Suppressor macrophage (primary cell): Measurements from ENCODE around the gene CALM1.

Experiments used
- DNase-seq, 4 experiments: peaks; one replicate each; pipeline ENCODE4 v3.0.0-alpha.2; 2020 to 2022
- total RNA-seq, 17 experiments: gene quantifications; one replicate each; lab custom pipeline; 2026; ENCODE audit warnings: mixed read lengths in 6 of 17, inconsistent platforms in 3 of 17; lab: John Stamatoyannopoulos, UW

Gene CALM1
- 352 to 591 (median 466) reads per million in 17 experiments for total RNA-seq

DNA sequence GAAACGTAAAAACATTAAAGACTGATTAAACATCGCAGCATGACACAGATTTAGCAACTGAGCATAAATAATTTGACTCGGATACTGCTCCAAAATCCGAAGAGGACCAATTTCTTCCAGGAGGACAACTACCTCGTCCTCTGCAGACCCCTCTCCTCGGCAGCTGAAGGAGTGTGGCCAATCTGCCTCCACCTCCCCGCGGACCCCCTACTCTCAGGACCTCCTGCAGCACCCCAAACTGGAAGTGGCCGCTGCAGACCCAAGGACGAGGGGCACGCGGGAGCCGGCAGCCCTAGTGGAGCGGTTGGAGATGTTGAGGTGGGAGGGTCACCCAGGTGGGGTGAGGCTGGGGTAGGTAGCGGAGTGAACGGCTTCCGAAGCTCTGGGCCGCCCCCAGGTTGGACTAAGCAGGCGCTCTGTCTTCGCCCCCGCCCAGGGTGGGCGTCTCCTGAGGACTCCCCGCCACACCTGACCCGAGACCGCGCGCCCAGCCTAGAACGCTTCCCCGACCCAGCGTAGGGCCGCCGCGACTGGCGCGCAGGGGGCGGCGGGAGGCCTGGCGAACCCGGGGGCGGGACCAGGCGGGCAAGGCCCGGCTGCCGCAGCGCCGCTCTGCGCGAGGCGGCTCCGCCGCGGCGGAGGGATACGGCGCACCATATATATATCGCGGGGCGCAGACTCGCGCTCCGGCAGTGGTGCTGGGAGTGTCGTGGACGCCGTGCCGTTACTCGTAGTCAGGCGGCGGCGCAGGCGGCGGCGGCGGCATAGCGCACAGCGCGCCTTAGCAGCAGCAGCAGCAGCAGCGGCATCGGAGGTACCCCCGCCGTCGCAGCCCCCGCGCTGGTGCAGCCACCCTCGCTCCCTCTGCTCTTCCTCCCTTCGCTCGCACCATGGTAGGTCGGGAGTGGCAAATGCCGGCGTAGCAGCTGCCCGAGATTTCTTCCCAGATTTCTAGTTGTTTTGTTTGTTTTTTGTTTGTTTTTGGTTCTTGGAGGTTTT, at the start of gene CALM1:
Gene CALM1 (plus strand): TSS at position 689 of the 999 bp plus-strand sequence. CDS start 202 bp downstream, at position 891.
- DNase-seq = peak; percentile 91 to 97 (median 95)

DNA sequence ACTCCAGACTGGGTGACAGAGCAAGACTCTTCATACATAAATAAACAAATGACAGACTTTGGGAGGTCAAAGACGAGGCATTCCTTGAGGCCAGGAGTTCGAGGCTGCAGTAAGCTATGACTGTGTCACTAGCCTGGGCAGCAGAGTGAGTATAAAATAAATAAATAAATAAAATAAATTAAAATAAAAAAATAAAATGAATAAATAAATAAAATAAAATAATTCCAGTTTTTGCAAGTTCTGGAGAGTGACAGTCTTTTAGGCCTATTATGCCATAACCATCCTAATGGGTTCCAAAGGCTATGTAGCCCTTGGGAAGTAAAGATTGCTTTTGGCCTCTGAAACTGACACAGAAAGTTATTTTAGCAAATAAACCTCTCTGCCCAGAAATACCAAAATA, 48.6 kb upstream of the CALM1 start:
- no peak for DNase-seq

DNA sequence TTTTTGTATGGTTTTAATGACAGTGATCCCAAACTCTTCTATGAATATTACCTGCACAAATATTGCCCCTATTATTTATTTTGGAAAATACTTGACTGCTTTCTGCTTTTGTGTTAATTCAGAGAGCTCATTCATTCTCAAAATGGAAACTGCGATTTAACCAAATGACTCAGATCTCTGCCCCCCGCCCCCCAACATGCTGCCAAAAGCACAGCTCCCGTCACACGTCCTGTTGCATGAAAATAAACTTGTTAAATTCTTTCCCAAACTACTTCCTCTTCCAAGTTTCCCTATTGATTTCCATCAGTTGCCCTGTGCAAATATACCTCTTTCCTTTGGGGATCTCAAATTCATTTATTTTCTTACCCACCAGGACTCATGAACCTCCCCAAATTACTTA, 47.1 kb upstream of the CALM1 start:
- peak in 3 of 4 experiments; percentile 7 to 38 (median 34) for DNase-seq

DNA sequence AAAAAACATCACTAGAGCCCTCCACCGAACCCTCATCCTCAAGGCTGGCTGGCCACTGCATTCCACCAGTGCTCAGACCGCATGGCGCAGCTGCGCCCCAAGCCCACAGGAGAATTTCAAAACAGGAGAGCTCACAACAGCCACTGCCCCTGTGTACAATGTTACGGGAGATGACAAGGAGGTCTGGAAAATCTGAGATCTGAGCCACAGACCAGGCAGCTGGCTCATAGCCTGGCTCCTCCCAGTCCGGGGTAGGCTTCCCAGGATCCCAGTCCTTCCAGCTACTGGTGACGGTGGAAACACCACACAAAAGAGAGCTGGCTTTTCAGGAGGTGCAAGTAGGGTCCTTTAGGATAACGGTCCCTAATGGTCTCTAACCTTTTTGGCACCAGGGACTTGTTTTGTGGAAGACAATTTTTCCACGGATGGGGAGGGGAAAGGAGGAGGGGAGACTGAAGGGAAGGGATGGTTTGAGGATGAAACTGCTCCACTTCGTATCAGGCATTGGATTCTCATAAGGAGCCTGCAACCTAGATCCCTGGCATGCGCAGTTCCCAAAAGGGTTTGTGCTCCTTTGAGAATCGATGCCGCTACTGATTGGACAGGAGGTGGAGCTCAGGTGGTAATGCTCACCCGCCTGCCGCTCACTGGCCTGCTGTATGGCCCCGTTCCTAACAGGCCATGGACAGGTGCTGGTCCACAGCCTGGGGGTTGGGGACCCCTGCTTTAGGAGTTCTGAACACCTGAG, 42.1 kb upstream of the CALM1 start:
- DNase-seq = no peak

DNA sequence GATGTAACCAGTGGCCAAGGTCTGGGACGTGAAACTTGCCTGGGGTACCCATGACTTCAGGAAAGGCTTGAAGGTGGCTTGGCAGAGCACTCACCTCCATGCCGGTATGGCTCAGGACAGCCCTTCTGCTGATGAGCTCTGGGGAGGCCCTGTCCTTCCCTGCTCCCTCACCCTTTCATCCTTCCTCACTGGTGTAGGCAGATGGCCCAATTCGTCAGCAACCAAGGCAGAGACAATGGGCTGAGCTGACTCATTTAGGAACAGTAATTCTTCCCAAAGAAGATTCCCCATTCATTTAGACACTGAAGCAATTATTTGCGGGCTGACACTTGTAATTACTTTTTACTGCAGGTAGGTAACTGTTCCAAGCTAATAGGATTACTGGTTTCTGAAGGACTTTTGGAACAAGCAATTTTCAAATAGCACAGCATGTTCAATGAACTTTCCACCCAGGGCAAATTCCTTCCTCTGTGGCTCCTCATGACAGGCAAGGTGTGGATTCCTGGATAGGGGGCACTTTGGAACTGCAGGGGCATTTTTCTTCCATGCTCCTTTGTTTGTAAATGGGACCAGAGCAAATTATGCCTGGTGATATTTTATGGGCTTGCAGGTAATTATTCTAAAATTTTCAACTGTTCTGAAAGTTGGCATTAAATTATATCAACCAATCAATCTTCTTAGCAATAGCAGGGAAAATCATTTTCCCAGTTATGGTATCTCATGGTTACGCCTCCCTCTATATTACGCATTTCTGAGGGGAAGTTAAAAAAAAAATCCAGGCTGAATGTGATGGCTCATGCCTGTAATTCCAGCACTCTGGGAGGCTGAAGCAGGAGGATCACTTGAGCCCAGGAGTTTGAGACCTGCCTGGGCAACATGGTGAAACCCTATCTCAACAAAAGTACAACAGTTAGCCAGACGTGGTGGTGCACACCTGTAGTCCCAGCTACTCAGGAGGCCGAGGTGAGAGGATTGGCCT, 41.0 kb upstream of the CALM1 start:
- DNase-seq = peak in 1 of 4 experiments; percentile 4

DNA sequence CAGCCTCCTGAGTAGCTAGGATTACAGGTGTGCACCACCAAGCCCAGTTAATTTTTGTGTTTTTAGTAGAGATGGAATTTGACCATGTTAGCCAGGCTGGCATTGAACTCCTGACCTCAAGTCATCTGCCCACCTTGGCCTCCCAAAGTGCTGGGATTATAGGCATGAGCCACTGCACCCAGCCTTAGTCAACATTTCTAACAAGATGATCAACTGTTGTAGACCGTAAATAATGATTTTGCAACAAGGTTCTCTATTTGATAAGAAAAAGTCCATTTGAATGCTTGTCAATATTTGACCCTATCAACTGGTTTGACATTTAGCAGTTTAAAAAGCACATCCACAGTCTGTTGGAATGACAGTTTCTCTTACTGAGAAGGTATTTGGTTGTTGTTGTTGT, 39.9 kb upstream of the CALM1 start:
- no peak for DNase-seq

DNA sequence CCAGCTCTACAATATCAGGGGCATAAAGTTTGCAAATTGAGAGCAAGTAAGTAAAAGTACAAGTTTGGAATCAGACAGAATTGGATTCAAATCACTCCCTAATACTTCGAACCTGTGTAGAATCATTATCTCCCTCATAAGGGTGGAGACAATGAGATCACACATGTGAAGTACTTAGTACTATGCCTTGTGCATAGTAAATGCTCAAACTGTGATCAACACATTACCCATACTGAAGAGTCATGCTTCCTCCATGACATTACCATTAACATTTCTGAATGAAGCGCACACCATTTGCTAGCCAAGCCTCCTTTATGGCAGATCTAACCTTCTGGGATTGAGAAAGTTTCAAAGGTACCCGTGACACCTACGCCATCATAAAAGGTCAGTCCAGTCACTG, 38.5 kb upstream of the CALM1 start:
- DNase-seq = no peak

DNA sequence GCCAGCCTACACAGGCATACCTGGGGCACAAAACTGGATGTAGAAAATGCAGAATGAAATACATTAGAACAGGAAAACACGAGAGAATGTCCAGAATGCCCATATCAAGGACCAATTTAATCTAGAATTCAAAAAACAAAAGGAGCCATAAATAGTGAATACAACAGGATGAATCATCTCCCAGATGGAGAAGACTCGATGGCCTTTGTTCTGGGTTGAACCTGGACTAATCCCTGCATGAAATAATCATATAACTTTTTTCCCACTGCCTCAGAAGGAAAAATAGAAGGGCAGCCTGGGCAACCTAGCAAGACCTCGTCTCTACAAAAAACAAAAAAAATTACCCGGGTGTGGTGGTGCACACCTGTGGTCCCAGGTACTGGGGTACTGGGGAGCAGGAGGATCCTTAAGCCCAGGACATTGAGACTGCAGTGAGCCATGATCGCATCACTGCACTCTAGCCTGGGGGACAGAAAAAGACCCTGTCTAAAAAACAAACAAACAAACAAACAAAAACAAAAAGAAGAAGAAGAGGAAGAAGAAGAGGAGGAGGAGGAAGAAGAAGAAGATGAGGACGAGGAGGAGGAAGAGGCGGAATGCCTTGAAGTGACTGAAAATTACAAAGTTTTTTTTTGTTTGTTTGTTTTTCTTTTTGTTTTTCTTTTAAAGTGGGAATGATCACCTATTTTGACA, 34.8 kb upstream of the CALM1 start:
- DNase-seq = no peak

DNA sequence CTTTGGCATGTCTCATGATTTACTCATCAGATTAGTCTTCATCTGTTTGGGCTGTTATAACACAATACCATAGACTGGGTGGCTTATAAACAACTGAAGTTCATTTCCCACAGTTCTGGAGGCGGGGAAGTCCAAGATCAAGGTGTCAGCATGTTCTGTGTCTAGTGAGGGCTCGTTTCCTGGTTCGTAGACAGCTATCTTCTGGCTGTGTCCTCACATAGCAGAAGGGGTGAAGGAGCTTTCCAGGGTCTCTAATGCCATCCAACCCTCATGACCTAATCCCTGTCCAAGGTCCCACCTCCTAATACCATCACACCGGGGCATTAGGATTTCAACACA, 34.3 kb upstream of the CALM1 start:
- no peak for DNase-seq

DNA sequence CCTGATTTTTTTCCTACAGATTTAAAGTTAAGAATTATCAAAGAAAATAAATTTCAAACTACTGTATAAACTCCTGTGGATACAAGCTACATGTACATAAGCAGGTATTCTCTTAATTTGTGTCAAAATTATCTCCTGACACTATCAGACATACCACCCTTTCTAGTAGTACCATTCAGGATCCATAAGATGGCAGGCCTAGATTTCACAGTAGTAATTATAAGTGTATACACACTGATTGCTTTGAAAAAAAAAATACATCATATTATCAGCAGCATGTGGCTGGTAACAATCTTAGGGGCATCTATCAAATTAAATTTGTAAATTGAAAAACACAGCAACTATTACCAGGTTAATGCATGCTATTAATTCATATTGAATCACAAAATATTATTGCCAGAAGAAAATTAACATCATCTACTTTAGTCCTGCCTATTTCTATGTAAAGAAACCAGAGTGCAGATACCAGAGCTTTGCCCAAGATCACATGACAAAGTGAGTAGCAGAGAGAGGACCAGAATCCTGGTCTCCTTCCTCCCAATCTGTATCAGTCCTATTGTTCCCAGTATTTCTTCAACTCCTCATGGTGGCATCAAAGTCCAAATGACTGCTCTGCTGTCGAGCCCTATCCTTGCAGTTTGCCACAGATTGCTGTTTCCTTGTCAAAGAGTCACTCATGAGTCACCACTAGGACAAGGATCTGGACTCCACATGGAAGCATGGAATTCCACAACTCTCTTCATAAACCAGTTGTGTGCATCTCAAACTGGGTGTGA, 27.7 kb upstream of the CALM1 start:
- DNase-seq = no peak

DNA sequence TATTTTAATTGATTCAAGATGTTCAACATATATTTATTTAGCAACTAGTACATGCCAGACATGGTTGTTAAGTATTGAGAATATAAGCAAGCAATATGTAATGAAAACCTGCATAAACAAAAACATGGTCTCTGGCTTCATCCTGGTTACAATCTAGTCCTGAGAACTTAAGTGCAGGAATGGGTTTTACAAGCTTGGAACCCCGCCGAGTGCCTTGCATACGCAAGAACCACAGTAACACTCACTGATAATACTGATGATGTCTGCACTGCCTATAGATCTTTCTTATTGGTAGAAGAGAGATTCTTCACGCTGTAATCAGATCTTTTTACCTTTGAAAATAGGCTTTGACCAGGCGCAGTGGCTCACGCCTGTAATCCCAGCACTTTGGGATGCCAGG, 22.9 kb upstream of the CALM1 start:
- no peak for DNase-seq

DNA sequence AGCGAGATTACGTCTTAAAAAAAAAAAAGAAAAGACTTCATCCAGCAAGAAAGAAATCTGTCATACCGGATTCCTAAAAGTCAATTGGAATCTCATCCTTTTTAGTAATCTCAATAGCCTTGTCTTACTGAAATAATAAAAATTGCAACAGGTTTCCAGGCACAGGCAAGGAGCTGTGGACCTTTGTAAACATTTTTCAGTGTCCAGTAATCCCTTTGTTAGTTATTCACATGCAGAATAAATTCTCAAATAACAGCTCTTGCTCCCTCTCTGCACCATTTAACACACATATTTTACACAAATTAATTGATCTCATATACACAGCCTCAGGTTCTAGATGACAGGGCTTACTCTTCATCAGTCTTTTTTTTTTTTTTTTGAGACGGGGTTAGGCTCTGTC, 22.0 kb upstream of the CALM1 start:
- DNase-seq = no peak

DNA sequence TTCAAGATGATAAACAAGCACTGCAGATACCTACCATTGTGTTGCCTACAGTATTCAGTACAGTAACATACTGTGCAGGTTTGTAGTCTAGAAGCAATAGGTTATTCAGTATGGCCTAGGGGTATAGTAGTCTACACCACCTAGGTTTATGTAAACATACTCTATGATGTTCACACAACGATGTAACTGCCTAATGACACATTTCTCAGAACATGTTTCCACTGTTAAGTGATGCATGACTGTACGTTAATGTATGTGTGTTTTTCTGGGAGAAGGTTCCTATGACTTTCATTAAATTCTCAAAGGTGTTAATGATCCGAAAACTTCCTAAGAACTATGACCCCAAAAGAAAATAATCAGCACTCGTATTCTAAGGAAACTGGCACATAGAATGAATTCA, 20.9 kb upstream of the CALM1 start:
- DNase-seq = no peak

DNA sequence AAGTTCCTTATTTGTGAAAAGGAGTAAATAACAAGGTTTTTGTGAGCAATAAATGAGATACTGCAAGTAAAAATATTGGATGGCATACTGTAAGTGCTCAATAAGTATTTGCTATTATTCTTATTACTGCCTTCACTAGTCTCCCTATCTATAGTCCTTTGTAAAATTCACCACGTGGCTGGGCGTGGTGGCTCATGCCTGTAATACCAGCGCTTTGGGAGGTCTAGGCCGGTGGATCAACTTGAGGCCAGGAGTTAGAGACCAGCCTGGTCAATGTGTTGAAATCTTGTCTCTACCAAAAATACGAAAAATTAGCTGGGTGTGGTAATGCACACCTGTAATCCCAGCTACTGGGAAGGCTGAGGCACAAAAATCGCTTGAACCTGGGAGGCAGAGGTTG, 18.6 kb upstream of the CALM1 start:
- DNase-seq = no peak

DNA sequence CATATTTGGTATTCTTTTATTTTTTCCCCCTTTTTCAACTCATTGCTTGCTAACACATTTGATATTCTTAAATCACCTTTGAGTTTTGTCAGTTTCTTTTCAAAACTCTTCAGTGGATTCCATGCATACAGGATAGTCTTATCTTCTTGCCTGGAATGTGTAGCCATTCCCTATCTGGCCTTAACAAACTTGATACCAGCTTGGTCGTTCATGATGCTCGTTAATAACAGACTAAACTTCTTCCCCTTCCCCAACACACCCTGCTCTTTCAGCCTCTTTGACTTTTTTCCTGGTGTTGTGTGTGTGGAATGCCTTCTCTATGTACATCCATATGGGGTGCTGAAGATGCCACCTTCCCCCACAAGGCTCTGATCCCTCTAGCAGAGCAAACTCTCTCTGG, 17.7 kb upstream of the CALM1 start:
- no peak for DNase-seq

DNA sequence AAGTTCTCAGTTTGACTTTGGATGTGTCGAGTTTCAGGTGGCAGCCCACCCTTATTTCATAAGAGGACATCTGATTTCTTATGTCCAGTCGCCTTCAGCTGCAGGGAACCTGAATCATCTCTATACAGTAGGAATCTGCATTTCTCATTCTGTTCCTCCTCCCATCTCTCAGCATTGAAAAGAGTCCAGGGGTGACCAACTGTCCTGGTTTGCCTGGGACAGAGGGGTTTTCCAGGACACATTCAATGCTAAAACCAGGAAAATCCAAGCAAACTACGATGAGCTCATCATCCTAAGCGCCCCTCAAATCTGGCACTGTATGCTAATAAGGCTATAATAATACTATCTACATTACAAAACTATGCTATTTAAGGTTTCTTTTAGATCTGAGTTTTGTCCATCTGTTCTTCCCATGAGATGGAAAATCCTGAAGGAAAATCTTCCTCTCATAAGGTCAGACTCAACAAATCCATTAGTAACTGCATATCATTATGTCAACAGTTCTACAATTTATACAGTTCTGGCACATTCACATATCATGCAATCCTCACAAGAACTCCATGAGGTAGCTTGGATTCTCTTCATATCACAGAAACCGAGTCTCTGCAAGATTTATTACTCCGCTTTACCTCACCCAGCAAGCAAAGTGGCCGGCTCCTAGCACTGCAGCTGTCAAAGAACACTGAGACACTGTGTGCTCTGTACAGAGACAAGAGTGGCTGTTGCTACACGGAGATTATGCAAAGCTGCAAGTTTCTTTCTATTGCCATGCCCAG, 15.6 kb upstream of the CALM1 start:
- peak in 1 of 4 experiments; percentile 2 for DNase-seq

DNA sequence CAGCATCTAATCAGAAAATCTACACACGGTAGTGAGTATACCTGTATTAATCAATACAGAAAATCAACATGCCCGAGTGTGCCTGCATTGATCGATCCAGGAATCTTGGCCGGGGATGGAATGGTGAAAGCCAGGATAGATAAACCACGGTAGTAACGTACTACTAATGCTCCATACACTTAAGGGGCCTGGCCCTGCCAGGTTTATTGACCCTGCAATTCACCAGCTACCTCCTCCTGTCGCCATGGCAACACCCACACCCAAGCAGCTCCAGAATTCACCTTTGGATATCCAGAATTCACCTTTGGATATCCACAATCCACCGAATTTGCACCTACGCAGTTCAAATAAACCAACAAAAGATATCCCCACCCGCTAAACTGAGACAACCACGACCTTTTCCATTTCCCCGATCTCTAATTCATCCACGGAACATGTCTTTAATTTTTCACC, 14.8 kb upstream of the CALM1 start:
- peak in 1 of 4 experiments; percentile 3 for DNase-seq

DNA sequence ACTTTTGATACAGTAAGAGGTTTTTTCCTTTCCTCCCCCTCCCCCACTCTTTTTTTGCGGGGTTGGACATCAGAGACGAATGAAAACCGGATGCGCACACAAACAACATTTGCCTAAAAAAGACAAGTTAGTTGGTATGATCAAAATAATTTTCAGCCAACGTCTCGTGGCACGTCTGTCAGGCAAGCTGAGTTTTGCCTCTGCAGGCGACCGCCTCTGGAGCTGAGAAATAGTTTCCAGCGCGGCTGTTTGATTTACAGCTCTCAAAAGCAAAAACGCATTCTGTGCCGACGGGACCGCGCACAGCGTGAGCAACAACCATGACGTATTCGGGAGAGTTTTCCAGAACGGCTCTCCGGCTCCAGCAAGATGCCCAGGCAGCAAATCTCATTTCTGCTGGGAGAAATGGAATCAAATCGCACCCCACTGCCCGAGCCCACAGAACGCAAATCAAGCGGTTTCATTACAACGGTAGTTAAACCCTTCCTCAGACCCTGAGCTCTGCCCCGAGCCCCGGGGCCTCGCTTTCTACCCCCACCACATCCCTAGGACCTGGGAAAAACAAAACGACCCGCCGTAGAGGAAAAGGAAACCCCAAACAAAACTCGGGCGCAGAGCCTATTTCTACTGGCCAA, 14.2 kb upstream of the CALM1 start:
- peak; percentile 70 to 84 (median 80) for DNase-seq

DNA sequence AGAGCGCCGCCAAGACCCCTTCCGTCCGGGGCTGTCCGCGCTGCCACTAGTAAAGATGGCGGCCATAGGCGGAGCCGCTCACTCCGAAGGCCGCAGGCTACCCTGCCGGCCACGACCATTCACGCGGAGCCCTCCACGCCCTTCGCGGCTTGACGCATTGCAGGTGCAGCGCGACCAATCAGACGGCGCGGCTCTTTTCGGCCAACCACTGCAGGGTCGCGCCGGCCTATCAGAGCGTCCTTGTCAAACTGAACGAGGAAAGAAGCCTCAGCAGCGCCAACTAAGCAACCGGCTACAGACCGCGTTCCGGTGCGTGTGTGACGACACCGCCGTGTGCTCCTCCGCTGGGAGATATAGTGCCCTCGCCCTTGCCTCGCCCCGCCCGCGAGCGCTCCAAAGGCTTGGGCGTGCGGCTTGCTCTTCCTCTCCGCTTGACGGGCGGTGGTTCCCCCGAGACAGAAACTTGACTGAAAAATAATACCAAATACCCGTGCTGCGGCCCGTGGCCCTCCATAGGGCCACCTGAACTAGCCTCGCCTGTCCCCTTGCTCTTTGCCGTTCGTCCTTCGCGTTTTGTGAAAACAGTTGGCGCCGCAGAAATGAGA, 13.6 kb upstream of the CALM1 start:
- peak; percentile 99 to 100 (median 100) for DNase-seq
